SK-N-SH (cell line): ENCODE data around the gene EEF1AKMT3. TPM values are rescaled to one million over a fixed set of nuclear protein-coding genes. Genes with fewer than 3 reads are reported as not detected.

Experiments used
- CTCF ChIA-PET: fragments of 300-600, 350-600 bp; formaldehyde crosslinking; extraction: SDS; loops from one replicate; lab custom pipeline; 2021; lab: Yijun Ruan, JAX
- POLR2A ChIA-PET: fragments of 350-600 bp; sonication (Branson Sonifier 250); formaldehyde crosslinking; extraction: SDS; loops from one replicate; lab custom pipeline; 2020; ENCODE audit warnings: antibody characterized with exemption, inconsistent platforms; lab: Yijun Ruan, JAX
- DNase-seq: peaks from one replicate; pipeline ENCODE4 v3.0.0; 2012
- H2AFZ ChIP-seq: fragments of 200-600 bp; sonication (generic); 2 replicates; pipeline ENCODE4 v1.8.1; 2016; ENCODE audit warnings: antibody characterized with exemption, mild to moderate bottlenecking, low read depth
- H3F3A ChIP-seq: fragments of 200-600 bp; sonication (generic); replicated peaks from 2 replicates; pipeline ENCODE3; 2016; ENCODE audit warnings: antibody characterized with exemption, mild to moderate bottlenecking; ENCODE audit not compliant: insufficient read depth
- H3K27ac ChIP-seq, 2 experiments: fragments of 200-500 bp in 1 of 2; fragments of 200-600 bp in 1 of 2; sonication (Bioruptor generic) in 1 of 2; sonication (generic), shearing (Covaris generic) in 1 of 2; 2 replicates each; pipeline versions ENCODE4 v1.5.1 to v1.6.1; 2014 to 2016; ENCODE audit warnings: low read depth in 2 of 2, inconsistent platforms in 1 of 2, low read length in 1 of 2, mild to moderate bottlenecking in 1 of 2, mixed read lengths in 1 of 2
- H3K27me3 ChIP-seq: fragments of 200-600 bp; sonication (generic), shearing (Covaris generic); 2 replicates; pipeline ENCODE4 v1.6.1; 2016; ENCODE audit warnings: mixed run types; ENCODE audit not compliant: insufficient read depth
- H3K36me3 ChIP-seq, 2 experiments: fragments of 200-500 bp in 1 of 2; fragments of 200-600 bp in 1 of 2; sonication (Bioruptor generic) in 1 of 2; sonication (generic) in 1 of 2; replicated peaks in 1 of 2; 2 replicates each; pipeline versions ENCODE3 to v1.5.1; 2014 to 2016; ENCODE audit warnings: low read length in 1 of 2, mild to moderate bottlenecking in 1 of 2; ENCODE audit not compliant: insufficient read depth in 2 of 2, control insufficient read depth in 1 of 2
- H3K4me1 ChIP-seq, 2 experiments: fragments of 200-500 bp in 1 of 2; fragments of 200-600 bp in 1 of 2; sonication (Bioruptor generic) in 1 of 2; sonication (generic), shearing (Covaris generic) in 1 of 2; 2 replicates each; pipeline versions ENCODE4 v1.5.1 to v1.6.1; 2014 to 2016; ENCODE audit warnings: low read depth in 1 of 2, low read length in 1 of 2, mixed run types in 1 of 2; ENCODE audit not compliant: insufficient read depth in 2 of 2, control insufficient read depth in 1 of 2
- H3K4me2 ChIP-seq: fragments of 200-600 bp; sonication (generic), shearing (Covaris generic); 2 replicates; pipeline ENCODE4 v1.6.1; 2017; ENCODE audit warnings: mixed run types
- H3K4me3 ChIP-seq, 2 experiments: fragments of 200-500 bp in 1 of 2; fragments of 200-600 bp in 1 of 2; sonication (Bioruptor generic) in 1 of 2; sonication (generic), shearing (Covaris generic) in 1 of 2; 2 replicates each; pipeline versions ENCODE4 v1.5.1 to v1.8.1; 2014 to 2016; ENCODE audit warnings: low read depth in 2 of 2, inconsistent platforms in 1 of 2, low read length in 1 of 2, mild to moderate bottlenecking in 1 of 2, mixed read lengths in 1 of 2, moderate library complexity in 1 of 2
- H3K79me2 ChIP-seq: fragments of 200-600 bp; sonication (generic); 2 replicates; pipeline ENCODE4 v1.8.1; 2017; ENCODE audit warnings: mild to moderate bottlenecking; ENCODE audit not compliant: insufficient read depth
- H3K9ac ChIP-seq: fragments of 200-600 bp; sonication (generic); 2 replicates; pipeline ENCODE4 v1.6.1; 2017; ENCODE audit warnings: mixed run types
- H3K9me2 ChIP-seq: fragments of 200-600 bp; sonication (generic); 2 replicates; pipeline ENCODE4 v1.6.1; 2017; ENCODE audit warnings: mixed run types
- H3K9me3 ChIP-seq: fragments of 200-600 bp; sonication (generic); 2 replicates; pipeline ENCODE4 v1.6.1; 2017; ENCODE audit warnings: mixed run types, mild to moderate bottlenecking, moderate library complexity
- H4K20me1 ChIP-seq: fragments of 200-600 bp; sonication (generic); 2 replicates; pipeline ENCODE4 v1.6.1; 2017; ENCODE audit warnings: mild to moderate bottlenecking, mixed run types; ENCODE audit not compliant: insufficient read depth
- CHD2 ChIP-seq: fragments of 150-350 bp; IDR thresholded peaks from 2 replicates; pipeline ENCODE4 v1.6.1; 2018; ENCODE audit warnings: low read length; ENCODE audit not compliant: partially characterized antibody
- FOXJ3 ChIP-seq: sonication (generic); formaldehyde crosslinking; IDR thresholded peaks from 2 replicates; pipeline ENCODE4 v1.5.1; 2020; ENCODE audit warnings: mild to moderate bottlenecking, missing genetic modification reagents
- FOXM1 ChIP-seq: IDR thresholded peaks from 2 replicates; pipeline ENCODE4 v1.4.0; 2012; ENCODE audit warnings: low read depth, mild to moderate bottlenecking
- GATA2 ChIP-seq: sonication (generic); formaldehyde crosslinking; IDR thresholded peaks from 2 replicates; pipeline ENCODE4 v1.5.0; 2020; ENCODE audit warnings: mild to moderate bottlenecking, missing genetic modification reagents
- IRF3 ChIP-seq: fragments of 150-350 bp; IDR thresholded peaks from 2 replicates; pipeline ENCODE4 v1.6.1; 2016; ENCODE audit warnings: mild to moderate bottlenecking, low read depth, low read length
- JUND ChIP-seq: IDR thresholded peaks from 2 replicates; pipeline ENCODE4 v1.4.0; 2012
- MEF2A ChIP-seq: IDR thresholded peaks from 2 replicates; pipeline ENCODE4 v1.4.0; 2012; ENCODE audit warnings: low read depth, borderline replicate concordance
- NRF1 ChIP-seq: IDR thresholded peaks from 2 replicates; pipeline ENCODE4 v1.6.1; 2012; ENCODE audit warnings: low read depth, mild to moderate bottlenecking, low read length
- RAD21 ChIP-seq: IDR thresholded peaks from 2 replicates; pipeline ENCODE4 v1.6.1; 2012; ENCODE audit warnings: mild to moderate bottlenecking, low read length
- REST ChIP-seq: IDR thresholded peaks from 2 replicates; pipeline ENCODE4 v1.6.1; 2012; ENCODE audit warnings: mild to moderate bottlenecking, low read depth, low read length, moderate library complexity
- RXRA ChIP-seq: IDR thresholded peaks from 2 replicates; pipeline ENCODE4 v1.4.0; 2012; ENCODE audit warnings: low read depth, mild to moderate bottlenecking, borderline replicate concordance
- TAF1 ChIP-seq: IDR thresholded peaks from 2 replicates; pipeline ENCODE4 v1.6.1; 2012; ENCODE audit warnings: low read depth, mild to moderate bottlenecking, low read length, moderate library complexity, borderline replicate concordance
- USF1 ChIP-seq: IDR thresholded peaks from 2 replicates; pipeline ENCODE4 v1.4.0; 2012; ENCODE audit warnings: low read depth, borderline replicate concordance
- WGBS: methylation state at CpG from one replicate; pipeline ENCODE4 v1.1.6; 2017; ENCODE audit warnings: low lambda C conversion rate; 5-methylcytosine and 5-hydroxymethylcytosine counted together
- polyA plus RNA-seq, 3 experiments: library from polyadenylated mRNA; depleted of rRNA; stranded (reverse); fragments of >200 nt; gene quantifications; 2 replicates each; pipeline ENCODE4 v1.2.3, GENCODE V29; 2012
- TF ChIP-seq, protein P1 (sequence below): IDR thresholded peaks from 2 replicates; pipeline ENCODE4; 2012

EEF1AKMT3 gene
- polyA plus RNA-seq, 1 of the 3 experiments (the other 2 are of a cell fraction), result 10.3 TPM

DNA sequence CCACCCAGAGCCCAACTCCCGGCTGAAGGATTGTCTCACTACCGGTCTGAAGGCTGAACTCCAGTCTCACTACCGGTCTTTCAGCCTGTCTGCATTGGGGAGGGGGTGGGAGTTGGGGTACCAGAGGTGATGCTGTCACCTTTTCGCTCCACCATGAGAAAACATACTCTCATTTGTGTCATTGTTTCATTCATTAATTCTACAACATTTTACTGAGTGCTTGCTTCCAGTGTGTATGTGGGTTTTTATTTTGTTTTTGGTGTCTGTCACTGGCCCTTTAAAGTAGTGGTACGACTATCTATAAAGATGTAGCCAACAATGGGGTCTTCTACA is 19.8 kb upstream of the EEF1AKMT3 start:
- peaks cover 15 to 34% of the 10 kb centered on the region in 2 experiments for H3K36me3 ChIP-seq
- H3F3A ChIP-seq, result peaks cover 25% of the 10 kb centered on the region
- peak overlapping the region; percentile 90 for H2AFZ ChIP-seq
- peak overlapping the region; percentile 68 for H3K4me2 ChIP-seq
- no peak for DNase-seq
- no peaks in the 10 kb centered on the region for H3K27me3 ChIP-seq
- peaks cover 38% of the 10 kb centered on the region for H3K79me2 ChIP-seq
- peaks cover 8 to 37% of the 10 kb centered on the region in 2 experiments for H3K4me1 ChIP-seq
- no peaks in the 10 kb centered on the region for H3K9me2 ChIP-seq
- H3K4me3 ChIP-seq, result peak overlapping the region; percentile 27 to 51
- no peaks in the 10 kb centered on the region for H3K9me3 ChIP-seq
- TF ChIP-seq, protein P1, sequence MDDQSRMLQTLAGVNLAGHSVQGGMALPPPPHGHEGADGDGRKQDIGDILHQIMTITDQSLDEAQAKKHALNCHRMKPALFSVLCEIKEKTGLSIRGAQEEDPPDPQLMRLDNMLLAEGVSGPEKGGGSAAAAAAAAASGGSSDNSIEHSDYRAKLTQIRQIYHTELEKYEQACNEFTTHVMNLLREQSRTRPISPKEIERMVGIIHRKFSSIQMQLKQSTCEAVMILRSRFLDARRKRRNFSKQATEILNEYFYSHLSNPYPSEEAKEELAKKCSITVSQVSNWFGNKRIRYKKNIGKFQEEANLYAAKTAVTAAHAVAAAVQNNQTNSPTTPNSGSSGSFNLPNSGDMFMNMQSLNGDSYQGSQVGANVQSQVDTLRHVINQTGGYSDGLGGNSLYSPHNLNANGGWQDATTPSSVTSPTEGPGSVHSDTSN, result no peak
- POLR2A ChIA-PET, result interaction anchor here (1.0 to 1.1 kb wide), 2 partner anchors 26 to 1531 kb away, joined by 3 to 7 read pairs; partner anchors contain the start of gene RNF41
- peak overlapping the region; percentile 76 to 83 for H3K27ac ChIP-seq
- peak overlapping the region; percentile 32 for H3K9ac ChIP-seq
- H4K20me1 ChIP-seq, result no peaks in the 10 kb centered on the region
- WGBS, result 18% methylated on average over 3 of the region's 5 CpGs
- CTCF ChIA-PET, result interaction anchor here (1.0 to 1.1 kb wide), 3 partner anchors 15 to 30 kb away, joined by 4 to 6 read pairs (median 5); partner anchors contain the start of gene TSFM

- Histone ChIP-seq H3F3A (peaks cover 15% of the 10 kb centered on the region), H3K9me3 (no peaks in the 10 kb centered on the region), H3K4me2 (peak overlapping the region; percentile 97), H3K27me3 (no peaks in the 10 kb centered on the region), H3K4me1 (peaks cover 8 to 37% of the 10 kb centered on the region in 2 experiments), H3K9ac (no peak overlapping the region), H4K20me1 (no peaks in the 10 kb centered on the region), H3K27ac (peak overlapping the region in 1 of 2 experiments; percentile 62; a peak in 1 of 4 replicates), H3K36me3 (peaks cover 21 to 24% of the 10 kb centered on the region in 2 experiments), H3K79me2 (peaks cover 32% of the 10 kb centered on the region), H2AFZ (no peak overlapping the region), H3K9me2 (no peaks in the 10 kb centered on the region), H3K4me3 (peak overlapping the region; percentile 55 to 79; a peak in 2 of 4 replicates)
- WGBS, result 54% methylated on average over 1 of the region's 1 CpG
- TF ChIP-seq TAF1 (no peak), NRF1 (no peak), FOXJ3 (CRISPR knock-in tag) (no peak), GATA2 (CRISPR knock-in tag) (no peak), FOXM1 (no peak), RAD21 (no peak), IRF3 (no peak), RXRA (no peak), USF1 (no peak), JUND (no peak), MEF2A (no peak), REST (no peak), CHD2 (no peak)
- ChIA-PET CTCF (interaction anchor here (1.4 kb wide), 1 partner anchor 11 kb away, joined by 5 read pairs; no protein-coding TSS in a partner anchor), POLR2A (interaction anchor here (1.1 kb wide), 1 partner anchor 19 kb away, joined by 4 read pairs; the partner anchor contains the start of gene EEF1AKMT3)
- DNase-seq, result no peak
Observed at GRCh38 chr12:57753756-57754337, 18.6 kb upstream of the EEF1AKMT3 start.
